HepG2 (cell line): ENCODE results near the gene SEC14L5. TPM values are rescaled to one million over a fixed set of nuclear protein-coding genes. Genes with fewer than 3 reads are reported as not detected.

Experiments used
- ATF7-NPFF ChIP-seq: sonication (generic); formaldehyde crosslinking; IDR thresholded peaks from 2 replicates; pipeline ENCODE4 v1.8.1; 2023; ENCODE audit warnings: mild to moderate bottlenecking, low read depth, missing genetic modification reagents, moderate library complexity
- ATM ChIP-seq: fragments of 450-650 bp; IDR thresholded peaks from 2 replicates; pipeline ENCODE4 v1.7.1; 2017; ENCODE audit warnings: mild to moderate bottlenecking, borderline replicate concordance
- CBX1 ChIP-seq: IDR thresholded peaks from one replicate; pipeline ENCODE4 v1.6.1; 2016; ENCODE audit warnings: antibody characterized with exemption, low read depth
- HES4 ChIP-seq: sonication (generic); formaldehyde crosslinking; IDR thresholded peaks from 2 replicates; pipeline ENCODE4 v1.9.0; 2021; ENCODE audit warnings: mild to moderate bottlenecking, missing genetic modification reagents, borderline replicate concordance
- HIVEP1 ChIP-seq: sonication (generic); formaldehyde crosslinking; IDR thresholded peaks from 2 replicates; pipeline ENCODE4 v1.4.0; 2020; ENCODE audit warnings: mild to moderate bottlenecking, missing genetic modification reagents
- HOXA7 ChIP-seq: sonication (generic); formaldehyde crosslinking; IDR thresholded peaks from 2 replicates; pipeline ENCODE4 v1.8.1; 2022; ENCODE audit warnings: mild to moderate bottlenecking, missing genetic modification reagents, moderate library complexity
- IRX3 ChIP-seq: sonication (generic); formaldehyde crosslinking; IDR thresholded peaks from 2 replicates; pipeline ENCODE4 v1.8.1; 2023; ENCODE audit warnings: mild to moderate bottlenecking, low read depth, missing genetic modification reagents, borderline replicate concordance
- KDM1A ChIP-seq: IDR thresholded peaks from 2 replicates; pipeline ENCODE4 v1.6.1; 2016; ENCODE audit warnings: missing compliant biosample characterization
- MATR3 ChIP-seq: sonication (generic); formaldehyde crosslinking; IDR thresholded peaks from 2 replicates; pipeline ENCODE4 v1.4.0; 2020; ENCODE audit warnings: missing genetic modification reagents
- NFATC3 ChIP-seq: sonication (generic); formaldehyde crosslinking; IDR thresholded peaks from 2 replicates; pipeline ENCODE4 v1.5.1; 2020; ENCODE audit warnings: mild to moderate bottlenecking, missing genetic modification reagents
- NFE2 ChIP-seq: sonication (generic); formaldehyde crosslinking; IDR thresholded peaks from 2 replicates; pipeline ENCODE4 v1.4.0; 2020; ENCODE audit warnings: missing genetic modification reagents
- NR2F1 ChIP-seq, 2 experiments: fragments of 450-650 bp in 1 of 2; formaldehyde crosslinking in 1 of 2; IDR thresholded peaks; 2 replicates each; pipeline versions ENCODE4 v1.5.0 to v1.6.1; 2016 to 2020; ENCODE audit warnings: mild to moderate bottlenecking in 1 of 2, missing compliant biosample characterization in 1 of 2, missing genetic modification reagents in 1 of 2, moderate library complexity in 1 of 2
- NR2F2 ChIP-seq: IDR thresholded peaks from 2 replicates; pipeline ENCODE4 v1.6.1; 2012; ENCODE audit warnings: low read depth, inconsistent platforms, borderline replicate concordance
- PCBP2 ChIP-seq: fragments of 200-400 bp; formaldehyde crosslinking; optimal IDR thresholded peaks from 2 replicates; pipeline ENCODE3; 2018; ENCODE audit warnings: low read length, low read depth; ENCODE audit not compliant: poor library complexity, severe bottlenecking
- REPIN1 ChIP-seq: sonication (generic); formaldehyde crosslinking; IDR thresholded peaks from 2 replicates; pipeline ENCODE4 v1.8.0; 2022; ENCODE audit warnings: missing genetic modification reagents, low read depth, mild to moderate bottlenecking, borderline replicate concordance
- REXO4 ChIP-seq: sonication (generic); formaldehyde crosslinking; IDR thresholded peaks from 2 replicates; pipeline ENCODE4 v1.8.0; 2022; ENCODE audit warnings: missing genetic modification reagents, mild to moderate bottlenecking, borderline replicate concordance
- RFXANK ChIP-seq: IDR thresholded peaks from 2 replicates; pipeline ENCODE4 v1.6.1; 2016
- SNAI1 ChIP-seq: sonication (generic); formaldehyde crosslinking; IDR thresholded peaks from 2 replicates; pipeline ENCODE4 v1.5.0; 2020; ENCODE audit warnings: mild to moderate bottlenecking, missing genetic modification reagents, borderline replicate concordance
- SRSF1 ChIP-seq: fragments of 200-400 bp; formaldehyde crosslinking; optimal IDR thresholded peaks from 2 replicates; pipeline ENCODE3; 2017; ENCODE audit warnings: mild to moderate bottlenecking, low read depth, low read length, moderate library complexity
- ZNF17 ChIP-seq: sonication (generic); formaldehyde crosslinking; IDR thresholded peaks from 2 replicates; pipeline ENCODE4 v1.5.0; 2020; ENCODE audit warnings: mild to moderate bottlenecking, missing genetic modification reagents
- ZNF224 ChIP-seq: sonication (generic); formaldehyde crosslinking; IDR thresholded peaks from 2 replicates; pipeline ENCODE4 v1.5.0; 2020; ENCODE audit warnings: mild to moderate bottlenecking, missing genetic modification reagents
- ZNF317 ChIP-seq: sonication (generic); formaldehyde crosslinking; IDR thresholded peaks from 2 replicates; pipeline ENCODE4 v1.5.0; 2020; ENCODE audit warnings: mild to moderate bottlenecking, missing genetic modification reagents
- ZNF367 ChIP-seq: sonication (generic); formaldehyde crosslinking; IDR thresholded peaks from 2 replicates; pipeline ENCODE4 v1.4.0; 2020; ENCODE audit warnings: missing genetic modification reagents, borderline replicate concordance
- ZNF558 ChIP-seq: sonication (generic); formaldehyde crosslinking; IDR thresholded peaks from 2 replicates; pipeline ENCODE4 v1.9.0; 2022; ENCODE audit warnings: mild to moderate bottlenecking, missing genetic modification reagents, borderline replicate concordance
- ZNF562 ChIP-seq: sonication (generic); formaldehyde crosslinking; IDR thresholded peaks from 2 replicates; pipeline ENCODE4 v1.8.0; 2022; ENCODE audit warnings: missing genetic modification reagents, borderline replicate concordance
- ZNF577 ChIP-seq: sonication (generic); formaldehyde crosslinking; IDR thresholded peaks from 2 replicates; pipeline ENCODE4 v1.4.0; 2020; ENCODE audit warnings: mild to moderate bottlenecking, low read depth, missing genetic modification reagents, borderline replicate concordance
- ZNF709 ChIP-seq: sonication (generic); formaldehyde crosslinking; IDR thresholded peaks from 2 replicates; pipeline ENCODE4 v1.5.0; 2020; ENCODE audit warnings: mild to moderate bottlenecking, missing genetic modification reagents
- ZZZ3 ChIP-seq: sonication (generic); formaldehyde crosslinking; IDR thresholded peaks from 2 replicates; pipeline ENCODE4 v1.4.0; 2020; ENCODE audit warnings: missing genetic modification reagents, mild to moderate bottlenecking, borderline replicate concordance
- polyA plus RNA-seq, 8 experiments: library from polyadenylated mRNA; depleted of rRNA in 3 of 8; stranded (reverse) in 7 of 8; unstranded in 1 of 8; fragments of >200 nt; fragmentation: Illumina TruSeq in 4 of 8; extraction: Trizol in 4 of 8; gene quantifications; 2 replicates each; pipeline versions ENCODE4 v1.2.1 to v1.2.3, GENCODE V29; 2011 to 2016; ENCODE audit warnings: low read depth in 4 of 8, missing spikeins in 1 of 8, mixed read lengths in 1 of 8; ENCODE audit not compliant: insufficient read depth in 1 of 8
- total RNA-seq, 5 experiments: library from RNA; depleted of rRNA; stranded (reverse); fragments of >200 nt; fragmentation: Illumina TruSeq; extraction: Trizol; gene quantifications; 2 replicates each; pipeline ENCODE4 v1.2.3, GENCODE V29; 2016; ENCODE audit warnings: low read depth in 1 of 5
- TF ChIP-seq, protein P1 (sequence below): IDR thresholded peaks from 2 replicates; pipeline ENCODE4 v1.6.1; 2016; ENCODE audit warnings: missing compliant biosample characterization, missing genetic modification reagents, borderline replicate concordance
- TF ChIP-seq, protein P2 (sequence below): sonication (generic); formaldehyde crosslinking; IDR thresholded peaks from 2 replicates; pipeline ENCODE4 v1.5.1; 2020; ENCODE audit warnings: missing genetic modification reagents, mild to moderate bottlenecking, borderline replicate concordance

SEC14L5 gene
- total and polyA plus RNA-seq, 2 of the 13 experiments (the other 11 are each of a cell fraction or from before 2014, with no cell fraction given), result 0.40 to 0.42 TPM

DNA sequence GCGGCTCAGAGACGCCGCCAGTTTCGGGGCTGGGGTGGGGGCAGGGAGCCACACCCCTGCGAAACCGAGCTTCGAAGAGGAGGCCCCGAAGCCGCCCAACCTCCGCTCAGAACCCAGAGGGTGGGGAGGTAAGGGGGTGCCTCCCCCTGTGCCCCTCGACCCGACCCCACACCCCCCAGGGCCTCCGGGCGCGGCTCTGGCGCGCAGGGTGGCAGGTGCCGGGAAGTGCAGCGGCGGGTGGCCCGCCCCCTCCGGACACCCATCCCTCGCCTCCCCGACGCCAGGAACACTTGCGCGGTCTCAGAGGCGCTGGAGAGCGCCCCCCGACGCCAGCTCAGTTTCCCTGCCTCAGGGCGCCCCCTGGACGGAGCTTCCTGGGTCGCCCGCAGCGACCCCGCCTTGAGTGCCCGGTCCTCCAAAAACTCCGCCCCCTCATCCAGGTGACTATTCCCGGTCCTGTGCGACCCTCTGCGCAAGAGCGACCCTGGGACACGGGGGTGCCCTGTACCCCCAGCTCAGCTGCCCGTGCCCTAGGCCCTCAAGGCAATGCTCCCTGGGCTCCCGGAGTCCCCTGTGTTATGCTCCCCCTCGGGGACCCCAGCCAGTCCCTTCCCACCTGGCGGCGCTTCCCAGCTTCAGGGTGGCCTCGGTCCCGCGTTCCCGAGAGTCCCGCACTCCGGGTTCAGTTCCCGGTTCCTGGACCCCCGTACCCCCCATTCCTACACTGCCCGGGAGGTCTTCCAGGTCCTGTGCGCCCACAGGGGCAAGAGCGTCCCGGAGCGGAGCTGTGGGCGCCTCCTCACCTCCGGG, 21.7 kb upstream of the SEC14L5 start (continued):
- TF ChIP-seq ATM (no peak), NR2F2 (no peak), ATF7-NPFF (CRISPR knock-in tag) (peak; percentile 80), REPIN1 (CRISPR knock-in tag) (no peak), CBX1 (no peak), ZNF558 (CRISPR knock-in tag) (peak; percentile 35; the same call in 1 of the 2 replicates), ZNF224 (CRISPR knock-in tag) (no peak), SNAI1 (CRISPR knock-in tag) (no peak; the same call in 1 of the 2 replicates), PCBP2 (no peak), RFXANK (CRISPR knock-in tag) (no peak; the same call in 1 of the 2 replicates), ZNF709 (CRISPR knock-in tag) (peak; percentile 80; the same call in 1 of the 2 replicates), HIVEP1 (CRISPR knock-in tag) (no peak), SRSF1 (no peak), NFE2 (no peak), NR2F1 (CRISPR knock-in tag; IDR thresholded peaks at IDR 0.05) (no peak), HES4 (CRISPR knock-in tag) (no peak), IRX3 (no peak), HOXA7 (CRISPR knock-in tag) (no peak), ZZZ3 (no peak), ZNF17 (CRISPR knock-in tag) (no peak), NFATC3 (CRISPR knock-in tag) (no peak), REXO4 (CRISPR knock-in tag) (no peak), ZNF367 (CRISPR knock-in tag) (no peak), ZNF562 (CRISPR knock-in tag) (no peak), ZNF577 (CRISPR knock-in tag) (no peak), ZNF317 (CRISPR knock-in tag) (no peak), KDM1A (CRISPR knock-in tag) (no peak), MATR3 (CRISPR knock-in tag) (no peak)
- TF ChIP-seq, protein P1, sequence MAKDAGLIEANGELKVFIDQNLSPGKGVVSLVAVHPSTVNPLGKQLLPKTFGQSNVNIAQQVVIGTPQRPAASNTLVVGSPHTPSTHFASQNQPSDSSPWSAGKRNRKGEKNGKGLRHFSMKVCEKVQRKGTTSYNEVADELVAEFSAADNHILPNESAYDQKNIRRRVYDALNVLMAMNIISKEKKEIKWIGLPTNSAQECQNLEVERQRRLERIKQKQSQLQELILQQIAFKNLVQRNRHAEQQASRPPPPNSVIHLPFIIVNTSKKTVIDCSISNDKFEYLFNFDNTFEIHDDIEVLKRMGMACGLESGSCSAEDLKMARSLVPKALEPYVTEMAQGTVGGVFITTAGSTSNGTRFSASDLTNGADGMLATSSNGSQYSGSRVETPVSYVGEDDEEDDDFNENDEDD (CRISPR knock-in tag), result 0 out of 2 replicates have a peak, but pooled peaks have one; percentile 41
- TF ChIP-seq, protein P2, sequence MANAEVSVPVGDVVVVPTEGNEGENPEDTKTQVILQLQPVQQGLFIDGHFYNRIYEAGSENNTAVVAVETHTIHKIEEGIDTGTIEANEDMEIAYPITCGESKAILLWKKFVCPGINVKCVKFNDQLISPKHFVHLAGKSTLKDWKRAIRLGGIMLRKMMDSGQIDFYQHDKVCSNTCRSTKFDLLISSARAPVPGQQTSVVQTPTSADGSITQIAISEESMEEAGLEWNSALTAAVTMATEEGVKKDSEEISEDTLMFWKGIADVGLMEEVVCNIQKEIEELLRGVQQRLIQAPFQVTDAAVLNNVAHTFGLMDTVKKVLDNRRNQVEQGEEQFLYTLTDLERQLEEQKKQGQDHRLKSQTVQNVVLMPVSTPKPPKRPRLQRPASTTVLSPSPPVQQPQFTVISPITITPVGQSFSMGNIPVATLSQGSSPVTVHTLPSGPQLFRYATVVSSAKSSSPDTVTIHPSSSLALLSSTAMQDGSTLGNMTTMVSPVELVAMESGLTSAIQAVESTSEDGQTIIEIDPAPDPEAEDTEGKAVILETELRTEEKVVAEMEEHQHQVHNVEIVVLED (CRISPR knock-in tag), result no peak
